GM18505 (cell line): ENCODE data around the gene KRT82.
"Not testable (repeated sequence)": the region's sequence is repeated elsewhere in the genome, so short reads cannot be mapped to it uniquely, and the experiment has no call there.

Experiments used
- ATAC-seq: cut with Tn5 transposase; IDR thresholded peaks from one replicate; pipeline ENCODE4 v1.9.1; 2021; ENCODE audit not compliant: unreplicated experiment
- POLR2A ChIP-seq: IDR thresholded peaks from 4 replicates; pipeline ENCODE4 v1.6.1; 2011; ENCODE audit warnings: borderline replicate concordance; ENCODE audit not compliant: insufficient read depth, insufficient read length; ENCODE audit errors: extremely low read depth

The KRT82 gene

DNA sequence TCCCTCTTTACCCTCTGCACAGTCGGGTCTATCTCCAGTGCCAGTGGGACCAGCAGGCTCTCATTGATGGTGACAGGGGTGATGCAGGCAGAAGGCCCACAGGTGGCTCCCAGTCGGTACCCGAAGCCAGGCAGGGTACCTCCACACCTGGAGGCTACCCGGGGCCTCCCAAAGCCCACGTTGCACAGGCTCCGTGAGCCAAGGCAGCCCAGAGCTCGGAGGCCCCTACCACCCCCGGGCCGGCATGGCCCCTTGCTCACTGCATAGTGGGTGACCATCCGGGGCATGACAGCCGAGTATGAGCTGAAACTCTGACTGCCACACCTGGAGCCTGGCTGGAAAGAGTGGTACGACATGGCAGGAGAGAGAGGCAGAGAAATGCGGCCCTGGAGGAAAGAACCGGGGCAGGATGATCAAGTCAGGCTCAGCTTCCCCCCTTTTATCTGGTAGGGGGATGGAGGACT, at the start of gene KRT82:
TSS of gene KRT82 (minus strand) at position 414 of the 464 bp plus-strand sequence. CDS start at position 356, 58 bp downstream.
- no peak for ATAC-seq
- no peak for TF ChIP-seq POLR2A

GRCh38 chr12:52455821-52456220, 49.7 kb upstream of the KRT82 start:
- no peak for TF ChIP-seq POLR2A

GRCh38 chr12:52454411-52455201, 48.5 kb upstream of the KRT82 start:
- TF ChIP-seq POLR2A = no peak
- ATAC-seq = no peak

More at GRCh38 chr12:52455821-52456220, 49.7 kb upstream of the KRT82 start:
- ATAC-seq = no peak

- TF ChIP-seq POLR2A = no peak
- no peak for ATAC-seq
Observed at GRCh38 chr12:52452101-52452500, 46.0 kb upstream of the KRT82 start, which contains the start of gene KRT6B. KRT6B (minus strand) TSS chr12:52452146; CDS start chr12:52452078, 68 bp downstream.

- no peak for TF ChIP-seq POLR2A
- ATAC-seq = no peak
Observed at GRCh38 chr12:52448228-52448627, 42.1 kb upstream of the KRT82 start.

- ATAC-seq = not testable (repeated sequence)
Observed at GRCh38 chr12:52447196-52447595, 41.1 kb upstream of the KRT82 start.

GRCh38 chr12:52446367-52447045, 40.4 kb upstream of the KRT82 start:
- TF ChIP-seq POLR2A = no peak
- no peak for ATAC-seq

DNA sequence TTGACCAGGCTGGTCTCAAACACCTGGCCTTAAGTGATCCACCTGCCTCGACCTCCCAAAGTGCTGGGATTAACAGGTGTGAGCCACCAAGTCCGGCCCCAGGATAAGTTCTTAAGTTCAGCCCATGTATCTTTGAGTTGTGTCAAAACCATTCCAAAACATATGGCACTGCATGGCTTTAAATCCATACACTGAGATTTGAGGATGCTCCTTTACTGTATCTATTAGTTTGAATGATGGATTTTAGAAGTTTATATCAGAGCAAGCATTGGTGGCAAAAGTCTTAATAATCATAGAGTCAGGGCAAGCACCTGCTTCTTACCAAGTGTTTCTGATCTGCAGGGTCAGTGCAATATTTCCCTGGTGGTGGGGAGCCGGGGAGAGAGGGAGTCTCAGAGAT, 39.7 kb upstream of the KRT82 start:
- TF ChIP-seq POLR2A = no peak
- ATAC-seq = no peak

DNA sequence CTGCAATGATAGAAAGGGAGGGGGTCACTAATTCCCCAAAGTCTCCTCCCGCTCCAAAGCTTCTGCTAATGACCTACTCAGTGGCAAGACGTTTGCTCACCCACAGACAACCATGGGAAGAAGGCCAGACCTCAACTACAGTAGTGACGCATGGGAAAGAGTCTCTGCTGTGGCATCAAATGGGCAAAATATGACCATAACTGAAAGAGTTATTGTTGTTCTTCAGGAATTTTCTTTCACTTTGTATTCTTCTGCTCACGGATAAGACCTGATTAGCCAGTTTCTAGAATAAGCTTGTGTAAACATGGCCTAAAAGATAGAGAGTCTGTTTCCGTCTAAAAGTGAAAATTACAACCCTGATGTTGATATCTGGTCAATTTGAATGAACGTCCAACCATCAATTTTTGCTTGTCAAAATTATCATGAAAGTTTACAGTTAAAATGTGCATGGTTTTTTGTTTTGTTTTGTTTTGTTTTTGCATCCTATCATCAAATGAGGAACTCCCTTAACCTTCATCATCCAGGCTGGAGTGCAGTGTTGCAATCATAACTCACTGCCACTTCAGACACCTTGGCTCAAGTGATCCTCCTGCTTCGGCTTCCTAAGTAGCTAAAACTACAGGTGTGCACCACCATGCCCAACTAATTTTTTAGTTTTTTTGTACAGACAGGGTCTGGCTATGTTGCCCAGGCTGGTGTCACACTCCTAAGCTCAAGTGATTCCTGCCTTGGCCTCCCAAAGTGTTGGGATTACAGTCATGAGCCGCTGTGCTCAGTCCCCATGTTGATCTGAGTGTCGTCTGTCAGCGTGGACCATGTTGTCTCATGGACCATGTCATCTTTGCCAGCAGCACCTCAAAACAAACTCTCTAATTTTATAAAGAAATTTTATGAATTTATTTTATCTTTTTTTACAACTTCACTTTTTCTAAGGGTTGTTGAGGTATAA, 38.8 kb upstream of the KRT82 start:
- no peak for ATAC-seq
- no peak for TF ChIP-seq POLR2A

DNA sequence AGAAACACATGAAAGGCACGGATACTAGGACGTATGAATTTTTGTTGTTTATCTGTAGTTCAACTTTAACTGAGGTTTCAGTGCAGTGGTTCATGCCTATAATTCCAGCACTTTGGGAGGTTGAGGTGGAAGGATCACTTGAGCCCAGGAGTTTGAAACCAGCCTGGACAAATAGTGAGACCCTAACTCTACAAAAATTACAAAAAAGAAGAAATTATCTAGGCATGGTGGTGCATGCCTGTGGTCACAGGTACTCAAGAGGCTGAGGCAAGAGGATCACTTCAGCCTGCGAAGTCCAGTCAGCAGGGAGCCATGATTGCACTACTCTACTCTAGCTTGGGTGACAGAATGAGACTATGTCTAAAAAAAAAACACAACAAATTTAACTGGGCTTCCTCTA, 37.8 kb upstream of the KRT82 start:
- TF ChIP-seq POLR2A = no peak
- ATAC-seq = no peak

GRCh38 chr12:52442600-52443061, 36.5 kb upstream of the KRT82 start:
- no peak for ATAC-seq
- TF ChIP-seq POLR2A = no peak

GRCh38 chr12:52441320-52441911, 35.3 kb upstream of the KRT82 start:
- no peak for TF ChIP-seq POLR2A
- ATAC-seq = no peak
